Chondrocyte (in vitro differentiated cells): ENCODE data around the gene MRPL33. TPM values are rescaled to one million over a fixed set of nuclear protein-coding genes. Genes with fewer than 3 reads are reported as not detected.

ENCODE experiments used
- DNase-seq: peaks from one replicate; pipeline ENCODE4 v3.0.0; 2021; ENCODE audit warnings: mixed read lengths, low spot score
- H3K27ac Mint-ChIP-seq: one replicate; pipeline ENCODE4 v1.8.0; 2021; ENCODE audit warnings: mild to moderate bottlenecking, moderate library complexity, mixed read lengths; ENCODE audit not compliant: unreplicated experiment
- H3K27me3 Mint-ChIP-seq: 2 replicates; pipeline ENCODE4 v1.8.0; 2021; ENCODE audit warnings: low read depth, mixed read lengths
- H3K36me3 Mint-ChIP-seq: 2 replicates; pipeline ENCODE4 v1.8.0; 2021; ENCODE audit warnings: low read depth, mixed read lengths
- H3K4me1 Mint-ChIP-seq: 2 replicates; pipeline ENCODE4 v1.8.0; 2021; ENCODE audit warnings: low read depth, mild to moderate bottlenecking, mixed read lengths
- H3K4me3 Mint-ChIP-seq: one replicate; pipeline ENCODE4 v1.8.0; 2021; ENCODE audit warnings: mild to moderate bottlenecking, moderate library complexity, mixed read lengths; ENCODE audit not compliant: unreplicated experiment
- H3K9me3 Mint-ChIP-seq: 2 replicates; pipeline ENCODE4 v1.8.0; 2021; ENCODE audit warnings: low read depth, mixed read lengths
- long read RNA-seq: library from polyadenylated mRNA; stranded (forward); transcript quantifications from one replicate; pipeline ENCODE4 v2.0.0, GENCODE V29; 2021
- total RNA-seq: library from RNA; stranded (reverse); gene quantifications from 3 replicates; pipeline ENCODE4 v1.2.1, GENCODE V29; 2021
- TF ChIP-seq, protein P1 (sequence below): fragments of 200-600 bp; sonication (generic); IDR thresholded peaks from 2 replicates; pipeline ENCODE4 v1.5.0; 2021; ENCODE audit warnings: antibody characterized with exemption, mild to moderate bottlenecking, moderate library complexity

MRPL33 gene
- 59.9 to 64.9 TPM (median 62.1 TPM) in 3 replicates for total RNA-seq
- long read RNA-seq, transcript MRPL33-201 (4 exons, 518 nt) = minor isoform, 41 of 148 reads
- long read RNA-seq, transcript MRPL33-202 (3 exons, 404 nt) = major isoform, 80 of 148 reads
- long read RNA-seq, partial matches to known transcripts = 4 of 148 reads
- long read RNA-seq, other reads (novel, unspliced or antisense) = 19 of 148 reads

DNA sequence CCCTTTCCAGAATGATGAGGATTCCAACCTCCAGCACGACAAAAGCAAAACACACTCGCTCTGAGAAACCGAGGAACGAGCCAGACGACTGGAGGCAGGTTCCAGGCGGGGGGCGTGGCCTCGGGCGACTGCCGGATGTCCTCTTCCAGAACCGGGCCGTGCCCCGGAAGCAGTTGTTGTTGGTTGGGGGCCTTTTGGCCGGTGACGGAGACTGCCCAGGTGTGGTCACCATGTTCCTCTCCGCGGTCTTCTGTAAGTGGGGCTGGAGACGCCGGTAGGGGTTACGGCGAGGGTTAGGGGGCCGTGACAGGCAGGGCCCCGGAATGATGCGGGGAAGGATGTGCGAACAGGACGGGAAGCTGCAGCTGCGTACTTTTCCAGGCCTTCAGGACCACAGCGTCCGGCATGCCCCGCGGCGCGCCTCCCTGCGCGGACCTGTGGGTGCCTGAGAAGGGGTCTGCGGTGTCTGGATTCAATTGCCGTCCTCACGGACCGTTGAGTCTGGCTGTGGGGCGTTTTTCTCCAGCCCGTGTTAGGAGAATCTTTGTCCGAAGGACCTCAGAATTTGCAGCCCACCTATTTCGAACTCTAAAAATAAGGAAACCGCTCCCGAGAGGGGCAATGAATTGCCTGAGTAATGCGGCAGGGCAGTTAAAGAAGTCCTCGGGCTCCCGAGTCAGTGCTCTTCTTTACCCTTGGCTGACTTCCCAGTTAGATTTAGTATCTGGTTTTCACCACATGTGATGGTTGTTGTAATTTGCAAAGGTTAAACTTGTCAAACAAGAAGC, at the start of gene MRPL33:
MRPL33 (plus strand) TSS at position 172 of the 788 bp plus-strand sequence; CDS start at position 231, 59 bp downstream.
- no peaks in the 10 kb centered on the region for H3K27me3 Mint-ChIP-seq
- TF ChIP-seq, protein P1, sequence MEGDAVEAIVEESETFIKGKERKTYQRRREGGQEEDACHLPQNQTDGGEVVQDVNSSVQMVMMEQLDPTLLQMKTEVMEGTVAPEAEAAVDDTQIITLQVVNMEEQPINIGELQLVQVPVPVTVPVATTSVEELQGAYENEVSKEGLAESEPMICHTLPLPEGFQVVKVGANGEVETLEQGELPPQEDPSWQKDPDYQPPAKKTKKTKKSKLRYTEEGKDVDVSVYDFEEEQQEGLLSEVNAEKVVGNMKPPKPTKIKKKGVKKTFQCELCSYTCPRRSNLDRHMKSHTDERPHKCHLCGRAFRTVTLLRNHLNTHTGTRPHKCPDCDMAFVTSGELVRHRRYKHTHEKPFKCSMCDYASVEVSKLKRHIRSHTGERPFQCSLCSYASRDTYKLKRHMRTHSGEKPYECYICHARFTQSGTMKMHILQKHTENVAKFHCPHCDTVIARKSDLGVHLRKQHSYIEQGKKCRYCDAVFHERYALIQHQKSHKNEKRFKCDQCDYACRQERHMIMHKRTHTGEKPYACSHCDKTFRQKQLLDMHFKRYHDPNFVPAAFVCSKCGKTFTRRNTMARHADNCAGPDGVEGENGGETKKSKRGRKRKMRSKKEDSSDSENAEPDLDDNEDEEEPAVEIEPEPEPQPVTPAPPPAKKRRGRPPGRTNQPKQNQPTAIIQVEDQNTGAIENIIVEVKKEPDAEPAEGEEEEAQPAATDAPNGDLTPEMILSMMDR = no peak
- peaks cover 8% of the 10 kb centered on the region for H3K36me3 Mint-ChIP-seq
- peak within 1 kb of the TSS; percentile 99 for H3K4me3 Mint-ChIP-seq
- peak; percentile 97 for DNase-seq
- peak within 1 kb of the TSS; percentile 98 for H3K27ac Mint-ChIP-seq
- no peaks in the 10 kb centered on the region for H3K9me3 Mint-ChIP-seq
- peaks cover 48% of the 10 kb centered on the region for H3K4me1 Mint-ChIP-seq

DNA sequence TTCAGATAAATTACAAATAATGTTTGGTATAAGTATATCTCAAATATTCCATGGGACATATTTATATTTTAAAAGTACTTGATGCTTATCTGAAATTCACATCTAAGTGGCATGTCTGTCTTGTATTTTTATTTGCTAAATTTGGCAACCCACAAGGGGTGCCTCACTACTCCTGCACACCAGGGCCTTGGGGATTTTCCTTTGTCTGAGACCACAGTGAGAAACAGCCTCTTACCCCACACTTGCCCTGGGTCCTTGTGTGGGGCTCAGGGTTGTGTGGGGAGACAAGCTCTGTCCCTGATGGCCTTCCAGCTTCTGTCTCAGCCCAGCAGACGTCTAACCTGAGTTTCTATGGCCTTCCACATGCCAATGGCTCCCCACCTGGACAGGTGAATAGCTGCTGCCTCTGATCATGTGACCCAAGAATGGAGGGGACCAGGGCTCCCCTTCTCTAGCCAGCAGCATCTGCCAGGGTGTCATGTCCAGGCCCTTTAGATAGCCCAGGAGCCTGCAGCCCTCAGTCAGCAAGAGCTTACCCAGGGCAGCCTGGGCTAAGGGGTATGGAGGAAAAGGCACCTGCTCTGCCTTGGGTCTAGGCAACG, 49.5 kb upstream of the MRPL33 start:
- H3K4me1 Mint-ChIP-seq = peaks cover 57% of the 10 kb centered on the region
- DNase-seq = no peak

DNA sequence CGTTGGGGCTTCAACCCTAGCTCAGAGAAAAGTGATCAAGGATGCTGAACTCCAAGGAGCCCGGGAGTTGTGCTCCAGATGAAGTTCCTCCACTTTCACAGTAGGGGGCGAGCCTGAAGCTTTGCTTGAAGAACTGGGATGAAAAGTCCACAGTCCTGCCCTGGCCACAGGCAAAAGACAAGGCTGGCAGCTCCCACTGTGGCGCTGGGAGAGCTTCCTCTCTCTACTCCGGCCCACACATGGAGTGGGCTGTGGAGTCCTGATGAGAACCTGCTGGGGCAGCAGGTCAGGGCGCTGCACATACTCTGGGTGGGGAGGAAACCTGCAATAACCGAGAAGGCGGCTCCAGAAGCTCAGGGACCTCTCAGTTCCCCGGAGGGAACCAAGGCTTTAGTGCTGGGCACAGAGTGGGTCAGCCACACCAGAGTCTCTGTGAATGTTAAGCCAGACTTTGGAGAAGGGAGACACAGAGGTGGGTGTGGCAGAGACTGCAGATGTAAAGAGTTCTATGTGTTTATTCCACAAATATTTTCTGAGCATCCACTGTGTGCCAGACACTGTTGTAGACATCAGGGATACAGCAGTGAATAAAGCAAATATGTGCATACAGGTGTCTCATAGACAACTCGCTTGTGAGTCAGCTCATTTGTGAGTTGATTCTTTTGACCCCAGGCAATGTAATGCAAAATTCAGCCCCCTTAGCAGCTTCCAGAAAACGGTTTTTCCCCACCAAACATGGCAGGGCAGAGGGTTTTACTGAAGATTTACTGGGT, 48.0 kb upstream of the MRPL33 start:
- DNase-seq = no peak
- no peak overlapping the region for H3K4me3 Mint-ChIP-seq
- peaks cover 59% of the 10 kb centered on the region for H3K4me1 Mint-ChIP-seq
- TF ChIP-seq, protein P1 = peak; percentile 86
- H3K36me3 Mint-ChIP-seq = no peaks in the 10 kb centered on the region
- no peaks in the 10 kb centered on the region for H3K9me3 Mint-ChIP-seq
- no peaks in the 10 kb centered on the region for H3K27me3 Mint-ChIP-seq
- peak overlapping the region; percentile 93 for H3K27ac Mint-ChIP-seq

More for the DNA sequence above, 49.5 kb upstream of the MRPL33 start:
- H3K27me3 Mint-ChIP-seq = no peaks in the 10 kb centered on the region
- H3K27ac Mint-ChIP-seq = peak overlapping the region; percentile 74
- TF ChIP-seq, protein P1 = no peak
- no peaks in the 10 kb centered on the region for H3K9me3 Mint-ChIP-seq
- H3K4me3 Mint-ChIP-seq = no peak overlapping the region
- no peaks in the 10 kb centered on the region for H3K36me3 Mint-ChIP-seq

DNA sequence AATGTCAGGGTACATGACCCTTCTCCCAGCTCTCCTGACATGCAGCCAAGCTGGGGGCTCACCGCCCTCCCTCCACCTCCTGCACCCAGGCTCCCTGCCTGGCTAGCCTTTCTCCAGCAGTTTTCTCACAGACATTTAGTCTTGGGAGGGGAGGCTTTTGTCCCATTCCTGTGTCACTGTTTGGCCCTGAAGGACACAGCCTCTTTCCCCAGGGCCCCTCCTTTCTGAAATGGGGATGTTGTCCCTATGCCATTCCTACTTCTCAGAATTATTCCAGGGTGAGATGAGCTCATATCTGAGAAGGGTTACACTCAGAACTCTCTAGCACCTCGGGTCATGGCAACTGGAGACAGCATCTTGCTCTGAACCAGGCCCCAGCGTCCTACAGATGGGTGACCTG, 47.3 kb upstream of the MRPL33 start:
- H3K27ac Mint-ChIP-seq = peak overlapping the region; percentile 83
- no peak for DNase-seq
- H3K4me3 Mint-ChIP-seq = no peak overlapping the region
- H3K9me3 Mint-ChIP-seq = no peaks in the 10 kb centered on the region
- TF ChIP-seq, protein P1 = no peak
- no peaks in the 10 kb centered on the region for H3K36me3 Mint-ChIP-seq
- no peaks in the 10 kb centered on the region for H3K27me3 Mint-ChIP-seq
- peaks cover 64% of the 10 kb centered on the region for H3K4me1 Mint-ChIP-seq
